ENCODE measurements around the gene ARHGAP29. TPM values are rescaled to one million over a fixed set of nuclear protein-coding genes. Genes with fewer than 3 reads are reported as not detected.

Gene ARHGAP29
- total RNA-seq, 1 donor from 2014 or later, result 35.1 TPM

- no peaks in the 10 kb centered on the region for H3K27me3 ChIP-seq
- H3K27ac ChIP-seq, result no peak overlapping the region
- peaks cover 0 to 5% of the 10 kb centered on the region in 2 donors for H3K4me1 ChIP-seq
- TF ChIP-seq, protein P1, sequence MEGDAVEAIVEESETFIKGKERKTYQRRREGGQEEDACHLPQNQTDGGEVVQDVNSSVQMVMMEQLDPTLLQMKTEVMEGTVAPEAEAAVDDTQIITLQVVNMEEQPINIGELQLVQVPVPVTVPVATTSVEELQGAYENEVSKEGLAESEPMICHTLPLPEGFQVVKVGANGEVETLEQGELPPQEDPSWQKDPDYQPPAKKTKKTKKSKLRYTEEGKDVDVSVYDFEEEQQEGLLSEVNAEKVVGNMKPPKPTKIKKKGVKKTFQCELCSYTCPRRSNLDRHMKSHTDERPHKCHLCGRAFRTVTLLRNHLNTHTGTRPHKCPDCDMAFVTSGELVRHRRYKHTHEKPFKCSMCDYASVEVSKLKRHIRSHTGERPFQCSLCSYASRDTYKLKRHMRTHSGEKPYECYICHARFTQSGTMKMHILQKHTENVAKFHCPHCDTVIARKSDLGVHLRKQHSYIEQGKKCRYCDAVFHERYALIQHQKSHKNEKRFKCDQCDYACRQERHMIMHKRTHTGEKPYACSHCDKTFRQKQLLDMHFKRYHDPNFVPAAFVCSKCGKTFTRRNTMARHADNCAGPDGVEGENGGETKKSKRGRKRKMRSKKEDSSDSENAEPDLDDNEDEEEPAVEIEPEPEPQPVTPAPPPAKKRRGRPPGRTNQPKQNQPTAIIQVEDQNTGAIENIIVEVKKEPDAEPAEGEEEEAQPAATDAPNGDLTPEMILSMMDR (IDR thresholded peaks at IDR 0.05), result no peak
- no peaks in the 10 kb centered on the region for H3K36me3 ChIP-seq
- intact Hi-C loops (cut with DNase I), result loop anchor here (5.0 kb wide), 1 partner anchor 187 kb away; no protein-coding TSS in a partner anchor
- DNase-seq (ENCODE audit: low spot score in 2 of 2), result no peak
- H3K4me3 ChIP-seq, result no peak overlapping the region
- no peaks in the 10 kb centered on the region for H3K9me3 ChIP-seq
These were observed 2.8 kb downstream of the ARHGAP29 start for GRCh38 chr1:94234615-94235014.

DNA sequence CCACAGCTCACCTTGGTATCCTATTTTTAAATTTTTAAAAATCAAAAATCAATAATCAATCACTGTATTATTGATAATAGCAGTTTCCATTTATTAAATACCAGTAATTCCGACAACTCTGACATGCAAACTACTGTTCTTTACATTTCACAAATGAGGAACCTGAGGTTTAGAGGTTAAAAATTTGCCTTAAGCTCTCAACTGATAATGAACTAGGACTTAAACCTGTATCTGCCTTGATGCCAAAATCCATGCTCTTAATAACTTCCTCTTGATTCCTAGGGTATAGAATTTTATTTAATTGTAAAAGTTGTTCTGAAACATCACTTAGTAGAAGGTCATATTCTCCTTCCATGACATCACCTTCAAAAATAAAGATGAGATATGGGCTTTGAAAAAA, 5.6 kb downstream of the ARHGAP29 start:
- TF ChIP-seq, protein P1 (IDR thresholded peaks at IDR 0.05), result no peak
- intact Hi-C loops (cut with DNase I), result no loop called here

GRCh38 chr1:94230920-94231319, 6.5 kb downstream of the ARHGAP29 start:
- DNase-seq (ENCODE audit: low spot score in 2 of 2), result no peak
- intact Hi-C loops (cut with DNase I), result no loop called here
- no peaks in the 10 kb centered on the region for H3K27me3 ChIP-seq
- no peak overlapping the region for H3K27ac ChIP-seq
- H3K9me3 ChIP-seq, result no peaks in the 10 kb centered on the region
- no peak overlapping the region for H3K4me3 ChIP-seq
- TF ChIP-seq, protein P1 (IDR thresholded peaks at IDR 0.05), result no peak
- H3K4me1 ChIP-seq, result peaks cover 0 to 5% of the 10 kb centered on the region in 2 donors
- no peaks in the 10 kb centered on the region for H3K36me3 ChIP-seq

More for the DNA sequence above, 5.6 kb downstream of the ARHGAP29 start:
- no peaks in the 10 kb centered on the region for H3K27me3 ChIP-seq
- no peaks in the 10 kb centered on the region for H3K36me3 ChIP-seq
- no peak for DNase-seq (ENCODE audit: low spot score in 2 of 2)
- H3K4me1 ChIP-seq, result peaks cover 0 to 5% of the 10 kb centered on the region in 2 donors
- H3K27ac ChIP-seq, result no peak overlapping the region
- H3K4me3 ChIP-seq, result no peak overlapping the region
- no peaks in the 10 kb centered on the region for H3K9me3 ChIP-seq

GRCh38 chr1:94228640-94229375, 8.6 kb downstream of the ARHGAP29 start:
- H3K4me3 ChIP-seq, result no peak overlapping the region
- TF ChIP-seq, protein P1 (IDR thresholded peaks at IDR 0.05), result no peak
- DNase-seq (ENCODE audit: low spot score in 2 of 2), result no peak
- H3K27me3 ChIP-seq, result no peaks in the 10 kb centered on the region
- intact Hi-C loops (cut with DNase I), result no loop called here
- H3K9me3 ChIP-seq, result no peaks in the 10 kb centered on the region
- H3K36me3 ChIP-seq, result no peaks in the 10 kb centered on the region
- peaks cover 0 to 5% of the 10 kb centered on the region in 2 donors for H3K4me1 ChIP-seq
- H3K27ac ChIP-seq, result no peak overlapping the region

GRCh38 chr1:94227624-94228023, 9.8 kb downstream of the ARHGAP29 start:
- H3K9me3 ChIP-seq, result no peaks in the 10 kb centered on the region
- peaks cover 0 to 5% of the 10 kb centered on the region in 2 donors for H3K4me1 ChIP-seq
- H3K27me3 ChIP-seq, result no peaks in the 10 kb centered on the region
- H3K4me3 ChIP-seq, result no peak overlapping the region
- intact Hi-C loops (cut with DNase I), result no loop called here
- H3K36me3 ChIP-seq, result no peaks in the 10 kb centered on the region
- no peak for DNase-seq (ENCODE audit: low spot score in 2 of 2)
- H3K27ac ChIP-seq, result no peak overlapping the region
- TF ChIP-seq, protein P1 (IDR thresholded peaks at IDR 0.05), result no peak

Data from ascending aorta (tissue), 2 donors.